Endothelial cell of umbilical vein (primary cell): Measurements from ENCODE around the gene ATXN2. TPM values are rescaled to one million over a fixed set of nuclear protein-coding genes. Genes with fewer than 3 reads are reported as not detected.

Source experiments
- BruUV-seq: library from RNA; stranded (reverse); fragments of 400-500 nt; replicated peaks from 2 replicates; lab custom pipeline; 2021; lab: Mats Ljungman, UMichigan
- CTCF ChIA-PET: fragments of 300-600, 350-600 bp; sonication (Branson Sonifier 250); formaldehyde crosslinking; loops from one replicate; lab custom pipeline; 2021; ENCODE audit warnings: antibody characterized with exemption, inconsistent platforms; lab: Charles Lee
- POLR2A ChIA-PET: fragments of 300-600, 350-600 bp; sonication (Branson Sonifier 250); formaldehyde crosslinking; loops from one replicate; lab custom pipeline; 2021; ENCODE audit warnings: antibody characterized with exemption, inconsistent platforms; lab: Charles Lee
- DNase-seq: peaks from one replicate; pipeline ENCODE4 v3.0.0-alpha.2; 2011; ENCODE audit warnings: low read depth, low spot score
- FAIRE-seq: peaks from 2 replicates; lab custom pipeline; 2011; peaks lifted over from hg19 to GRCh38; lab: Jason Lieb, UNC
- H2AFZ ChIP-seq: 2 replicates; pipeline ENCODE4 v1.6.0; 2012; ENCODE audit warnings: low read depth, low read length, control low read depth, inconsistent platforms
- H3K27ac ChIP-seq: 2 replicates; pipeline ENCODE4 v1.5.1; 2011; ENCODE audit warnings: low read depth, mild to moderate bottlenecking, control low read depth, low read length, moderate library complexity; ENCODE audit not compliant: insufficient read depth
- H3K27me3 ChIP-seq, 2 experiments: 2 replicates each; pipeline versions ENCODE4 v1.6.0 to v1.6.1; 2011; ENCODE audit warnings: low read length in 2 of 2, mixed read lengths in 1 of 2; ENCODE audit not compliant: control insufficient read depth in 2 of 2, insufficient read depth in 2 of 2
- H3K36me3 ChIP-seq, 2 experiments: 2 replicates in 1 of 2; 3 replicates in 1 of 2; pipeline ENCODE4 v1.5.1; 2011; ENCODE audit warnings: low read length in 2 of 2, mild to moderate bottlenecking in 1 of 2, moderate library complexity in 1 of 2; ENCODE audit not compliant: control insufficient read depth in 2 of 2, insufficient read depth in 2 of 2; ENCODE audit errors: extremely low read depth in 1 of 2
- H3K4me1 ChIP-seq: 3 replicates; pipeline ENCODE4 v1.5.1; 2011; ENCODE audit warnings: mild to moderate bottlenecking, low read length; ENCODE audit not compliant: control insufficient read depth, insufficient read depth; ENCODE audit errors: extremely low read depth
- H3K4me2 ChIP-seq: 2 replicates; pipeline ENCODE4 v1.6.1; 2011; ENCODE audit warnings: low read length, control low read depth, mixed read lengths; ENCODE audit not compliant: insufficient read depth
- H3K4me3 ChIP-seq, 3 experiments: fragments of 200-600 bp in 1 of 3; sonication (generic), shearing (Covaris generic) in 1 of 3; replicated peaks in 1 of 3; 2 replicates each; pipeline ENCODE4 v1.5.1; 2011 to 2016; ENCODE audit warnings: control low read depth in 3 of 3, low read length in 3 of 3, mild to moderate bottlenecking in 2 of 3, inconsistent platforms in 1 of 3, low read depth in 1 of 3, moderate library complexity in 1 of 3; ENCODE audit not compliant: insufficient read depth in 1 of 3
- H3K79me2 ChIP-seq: 2 replicates; pipeline ENCODE4 v1.6.0; 2012; ENCODE audit warnings: low read length, inconsistent platforms; ENCODE audit not compliant: control insufficient read depth, insufficient read depth
- H3K9ac ChIP-seq: replicated peaks from 2 replicates; pipeline ENCODE3; 2011; ENCODE audit warnings: low read length, control low read depth; ENCODE audit not compliant: insufficient read depth; ENCODE audit errors: extremely low read depth
- H3K9me1 ChIP-seq: replicated peaks from 3 replicates; pipeline ENCODE4 v1.6.0; 2011; ENCODE audit warnings: mild to moderate bottlenecking, low read length; ENCODE audit not compliant: control insufficient read depth, insufficient read depth; ENCODE audit errors: extremely low read depth
- H3K9me3 ChIP-seq: replicated peaks from 2 replicates; pipeline ENCODE4 v1.5.1; 2012; ENCODE audit warnings: low read length, inconsistent platforms; ENCODE audit not compliant: control insufficient read depth, insufficient read depth
- H4K20me1 ChIP-seq: replicated peaks from 2 replicates; pipeline ENCODE3; 2011; ENCODE audit warnings: mild to moderate bottlenecking, low read length; ENCODE audit not compliant: control insufficient read depth, insufficient read depth; ENCODE audit errors: extremely low read depth
- CTCF ChIP-seq, 2 donors: IDR thresholded peaks; 1 replicate in 1 of 2; 2 replicates in 1 of 2; pipeline ENCODE4 v1.5.1; 2011; ENCODE audit warnings: low read length in 2 of 2, mild to moderate bottlenecking in 2 of 2, moderate library complexity in 2 of 2, control low read depth in 1 of 2, inconsistent platforms in 1 of 2, low read depth in 1 of 2; ENCODE audit not compliant: insufficient read depth in 1 of 2; ENCODE audit errors: extremely low read depth in 1 of 2
- EZH2 ChIP-seq: IDR thresholded peaks from 2 replicates; pipeline ENCODE4 v1.6.1; 2012; ENCODE audit warnings: borderline replicate concordance, low read depth, mild to moderate bottlenecking, moderate library complexity, low read length, inconsistent platforms; ENCODE audit not compliant: severe bottlenecking
- FOS ChIP-seq: IDR thresholded peaks from 2 replicates; pipeline ENCODE4 v1.6.1; 2011; ENCODE audit warnings: mild to moderate bottlenecking, low read length, moderate library complexity, borderline replicate concordance; ENCODE audit not compliant: insufficient read depth
- GATA2 ChIP-seq: IDR thresholded peaks from 2 replicates; pipeline ENCODE4 v1.7.0; 2011; ENCODE audit warnings: low read depth, mild to moderate bottlenecking, moderate library complexity, mixed read lengths, low read length; ENCODE audit not compliant: insufficient read length, insufficient read depth
- JUN ChIP-seq: IDR thresholded peaks from 2 replicates; pipeline ENCODE4 v1.6.1; 2011; ENCODE audit warnings: borderline replicate concordance, low read depth; ENCODE audit not compliant: insufficient read length, insufficient read depth
- MAX ChIP-seq: IDR thresholded peaks from 2 replicates; pipeline ENCODE4 v1.6.1; 2011; ENCODE audit not compliant: insufficient read depth, insufficient read length
- MYC ChIP-seq: IDR thresholded peaks from one replicate; pipeline ENCODE4 v1.6.1; 2011; ENCODE audit warnings: mild to moderate bottlenecking, low read depth, low read length
- POLR2A ChIP-seq: IDR thresholded peaks from 2 replicates; pipeline ENCODE4 v1.6.1; 2012; ENCODE audit warnings: low read depth, mild to moderate bottlenecking, control low read depth, low read length
- POLR2AphosphoS5 ChIP-seq: IDR thresholded peaks from 2 replicates; pipeline ENCODE4 v1.6.1; 2012; ENCODE audit warnings: low read depth, mild to moderate bottlenecking, control low read depth, low read length, moderate library complexity; ENCODE audit not compliant: insufficient read depth
- dilution Hi-C: fragments of 300-500 bp; cut with MboI; formaldehyde crosslinking; loops from one replicate; pipeline ENCODE4 v1.15.0; 2019; ENCODE audit warnings: low sequenced_read_pairs; ENCODE audit not compliant: extremely low pct_ligation_motif_present
- intact Hi-C: fragments of 100-400 bp; cut with micrococcal nuclease; formaldehyde crosslinking; loops from one replicate; pipeline ENCODE4 v1.10.0; 2022
- polyA plus RNA-seq, 4 experiments: library from polyadenylated mRNA; depleted of rRNA in 3 of 4; stranded (reverse) in 3 of 4; unstranded in 1 of 4; fragments of >200 nt; gene quantifications; 2 replicates each; pipeline versions ENCODE4 v1.2.1 to v1.2.3, GENCODE V29; 2011 to 2012; ENCODE audit warnings: missing spikeins in 1 of 4
- total RNA-seq: library from RNA; stranded (reverse); gene quantifications from 2 replicates; pipeline ENCODE4 v1.2.3, GENCODE V29; 2021

ATXN2 gene
- total and polyA plus RNA-seq, 2 donors (not counting 3 experiments of a cell fraction or from before 2014, with no cell fraction given), result 58.9 to 86.7 TPM

- dilution Hi-C loops, result no loop called here
- POLR2A ChIA-PET, result no interaction called here
- no peak for FAIRE-seq
Observed at GRCh38 chr12:111574797-111575443, 24.2 kb downstream of the ATXN2 start.

GRCh38 chr12:111573476-111573875 is 25.6 kb downstream of the ATXN2 start:
- H3K9me1 ChIP-seq, result no peaks in the 10 kb centered on the region
- no peak overlapping the region for H3K27ac ChIP-seq
- no peaks in the 10 kb centered on the region for H3K9me3 ChIP-seq
- no peak overlapping the region for H3K4me3 ChIP-seq
- TF ChIP-seq POLR2A (no peak), GATA2 (no peak), CTCF (IDR thresholded peaks at IDR 0.05; ENCODE audit: extremely low read depth in 1 of 2, insufficient read depth in 1 of 2, low read depth in 1 of 2, low read length in 2 of 2) (no peak), POLR2AphosphoS5 (no peak), JUN (no peak), MAX (no peak), FOS (no peak), MYC (no peak), EZH2 (no peak)
- H3K79me2 ChIP-seq, result peaks cover 90% of the 10 kb centered on the region
- H3K36me3 ChIP-seq, result no peaks in the 10 kb centered on the region
- ChIA-PET POLR2A (no interaction called here), CTCF (interaction anchor here (0.6 kb wide), 1 partner anchor 571 kb away, joined by 3 read pairs; no protein-coding TSS in a partner anchor)
- no peak overlapping the region for H3K9ac ChIP-seq
- H3K4me1 ChIP-seq, result peaks cover 36% of the 10 kb centered on the region
- no peak overlapping the region for H3K4me2 ChIP-seq
- dilution Hi-C loops (no loop called here), intact Hi-C loops (no loop called here)
- no TSS peak for BruUV-seq
- no peaks in the 10 kb centered on the region for H3K27me3 ChIP-seq
- no peak overlapping the region for H2AFZ ChIP-seq
- no peak for FAIRE-seq
- peaks cover 15% of the 10 kb centered on the region for H4K20me1 ChIP-seq
- no peak for DNase-seq

More at GRCh38 chr12:111574797-111575443, 24.2 kb downstream of the ATXN2 start:
- no peaks in the 10 kb centered on the region for H3K27me3 ChIP-seq
- CTCF ChIA-PET, result interaction anchor here (0.5 to 1.5 kb wide), 3 partner anchors 10 to 300 kb away, joined by 3 to 4 read pairs (median 4); no protein-coding TSS in a partner anchor
- H3K4me3 ChIP-seq, result no peak overlapping the region
- no peaks in the 10 kb centered on the region for H3K9me3 ChIP-seq
- H3K9me1 ChIP-seq, result no peaks in the 10 kb centered on the region
- H3K4me2 ChIP-seq, result no peak overlapping the region
- H3K4me1 ChIP-seq, result peaks cover 26% of the 10 kb centered on the region
- TF ChIP-seq MAX, result no peak
- H3K36me3 ChIP-seq, result no peaks in the 10 kb centered on the region
- BruUV-seq, result no TSS peak
- H2AFZ ChIP-seq, result no peak overlapping the region
- peaks cover 89% of the 10 kb centered on the region for H3K79me2 ChIP-seq
- peaks cover 15% of the 10 kb centered on the region for H4K20me1 ChIP-seq
- H3K9ac ChIP-seq, result no peak overlapping the region
- intact Hi-C loops, result no loop called here
- no peak for DNase-seq
- no peak overlapping the region for H3K27ac ChIP-seq
